Common myeloid progenitor, CD34-positive (primary cell): Measurements from ENCODE around the gene ASB3.
A peak's percentile ranks its signal among the peaks of the same experiment; 100 is the strongest.
"Not testable (repeated sequence)": the region's sequence is repeated elsewhere in the genome, so short reads cannot be mapped to it uniquely, and the experiment has no call there.

Source experiments
- CTCF ChIA-PET: fragments of 350-600 bp; sonication (Branson Sonifier 250); formaldehyde crosslinking; loops from one replicate; lab custom pipeline; 2021; ENCODE audit warnings: antibody characterized with exemption; lab: Charles Lee
- POLR2A ChIA-PET: fragments of 350-600 bp; sonication (Branson Sonifier 250); formaldehyde crosslinking; loops from one replicate; lab custom pipeline; 2021; ENCODE audit warnings: antibody characterized with exemption; lab: Charles Lee
- DNase-seq, 3 donors: peaks; one replicate each; pipeline versions ENCODE4 v3.0.0 to v3.0.0-alpha.2; 2013
- H3K27ac ChIP-seq, 2 experiments: 1 replicate in 1 of 2; 2 replicates in 1 of 2; pipeline ENCODE4 v1.7.0; 2013; ENCODE audit warnings: inconsistent platforms in 2 of 2, low read length in 2 of 2, mild to moderate bottlenecking in 2 of 2, low read depth in 1 of 2, moderate library complexity in 1 of 2; ENCODE audit not compliant: severe bottlenecking in 2 of 2, insufficient read depth in 1 of 2, poor library complexity in 1 of 2
- H3K27me3 ChIP-seq, 5 experiments: replicated peaks in 2 of 5; 1 replicate in 3 of 5; 2 replicates in 2 of 5; pipeline versions ENCODE4 v1.6.1 to v1.7.0; 2013; ENCODE audit warnings: low read length in 4 of 5, mild to moderate bottlenecking in 2 of 5, moderate library complexity in 2 of 5, inconsistent platforms in 1 of 5; ENCODE audit not compliant: insufficient read depth in 5 of 5, control insufficient read depth in 4 of 5
- H3K36me3 ChIP-seq, 4 experiments: 1 replicate in 2 of 4; 2 replicates in 2 of 4; pipeline versions ENCODE4 v1.6.1 to v1.7.0; 2013; ENCODE audit warnings: low read length in 3 of 4, control low read depth in 1 of 4, mild to moderate bottlenecking in 1 of 4; ENCODE audit not compliant: control insufficient read depth in 4 of 4, insufficient read depth in 4 of 4
- H3K4me1 ChIP-seq, 4 experiments: 1 replicate in 3 of 4; 2 replicates in 1 of 4; pipeline versions ENCODE4 v1.6.1 to v1.7.1; 2013; ENCODE audit warnings: low read length in 3 of 4, mild to moderate bottlenecking in 3 of 4, control low read depth in 1 of 4, inconsistent platforms in 1 of 4, moderate library complexity in 1 of 4; ENCODE audit not compliant: control insufficient read depth in 4 of 4, insufficient read depth in 4 of 4; ENCODE audit errors: control extremely low read depth in 1 of 4
- H3K4me3 ChIP-seq, 7 experiments: 1 replicate in 4 of 7; 2 replicates in 3 of 7; pipeline versions ENCODE4 v1.5.1 to v1.7.0; 2013; ENCODE audit warnings: mild to moderate bottlenecking in 7 of 7, low read length in 6 of 7, moderate library complexity in 6 of 7, inconsistent platforms in 2 of 7, low read depth in 2 of 7, control low read depth in 1 of 7; ENCODE audit not compliant: insufficient read depth in 4 of 7, control insufficient read depth in 1 of 7; ENCODE audit errors: extremely low read depth in 1 of 7
- H3K9me3 ChIP-seq, 5 experiments: 1 replicate in 4 of 5; 2 replicates in 1 of 5; pipeline versions ENCODE4 v1.6.1 to v1.7.1; 2013; ENCODE audit warnings: low read length in 4 of 5, mild to moderate bottlenecking in 2 of 5, inconsistent platforms in 1 of 5, low read depth in 1 of 5, moderate library complexity in 1 of 5; ENCODE audit not compliant: control insufficient read depth in 4 of 5, insufficient read depth in 2 of 5; ENCODE audit errors: control extremely low read depth in 1 of 5
- WGBS: methylation state at CpG from one replicate; pipeline ENCODE4 v1.1.5; 2013; ENCODE audit not compliant: insufficient coverage; 5-methylcytosine and 5-hydroxymethylcytosine counted together

Gene ASB3

DNA sequence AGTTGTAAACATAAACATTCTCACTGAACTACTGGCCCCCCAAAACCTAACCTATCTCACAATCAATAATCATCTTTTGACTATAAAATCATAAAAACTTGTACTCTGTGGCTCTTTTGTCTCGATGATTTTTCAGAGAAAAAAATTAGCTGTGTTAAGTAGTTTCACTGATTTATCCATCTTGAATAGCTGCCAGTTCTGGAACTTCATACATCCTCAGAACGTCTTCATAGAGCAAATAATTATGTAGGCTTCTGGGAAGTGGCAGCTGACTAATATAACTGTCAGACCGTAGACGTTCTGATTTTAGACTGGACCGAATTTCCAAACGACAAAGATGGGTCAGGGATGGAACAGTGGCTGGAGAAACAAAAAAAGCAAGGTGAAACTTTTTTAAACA lies 116.4 kb downstream of the ASB3 start:
- ChIA-PET CTCF (no interaction called here), POLR2A (no interaction called here)
- peaks cover 0 to 22% (median 7%) of the 10 kb centered on the region in 4 experiments for H3K36me3 ChIP-seq
- no peak overlapping the region for H3K27ac ChIP-seq
- WGBS: 70% methylated on average over 2 of the region's 6 CpGs
- no peaks in the 10 kb centered on the region for H3K4me1 ChIP-seq
- H3K27me3 ChIP-seq: no peaks in the 10 kb centered on the region
- no peak overlapping the region for H3K4me3 ChIP-seq
- peaks cover 0 to 5% (median 2%) of the 10 kb centered on the region in 5 experiments for H3K9me3 ChIP-seq
- DNase-seq: no peak

DNA sequence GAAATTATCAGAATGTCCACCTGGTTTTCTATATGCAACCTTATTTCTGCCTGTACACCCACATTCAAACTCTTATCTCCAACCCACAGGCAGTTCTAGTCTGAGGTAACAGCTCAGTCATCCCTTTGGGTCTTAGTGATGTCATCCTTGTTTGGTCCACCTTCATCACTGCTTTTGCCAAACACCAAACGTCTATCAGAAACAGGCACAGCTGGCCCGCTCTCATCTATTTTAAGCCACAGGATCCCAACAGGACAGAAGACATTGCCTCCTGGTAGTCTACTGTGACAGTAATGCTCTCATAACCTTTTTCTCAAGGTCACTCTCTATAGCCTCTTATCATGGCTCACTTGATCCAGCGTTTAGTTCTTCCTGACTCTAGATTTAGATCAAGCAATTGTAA lies 118.1 kb downstream of the ASB3 start:
- Histone ChIP-seq H3K36me3 (peaks cover 0 to 20% (median 6%) of the 10 kb centered on the region in 4 experiments), H3K4me3 (no peak overlapping the region), H3K27me3 (no peaks in the 10 kb centered on the region), H3K27ac (no peak overlapping the region), H3K9me3 (peaks cover 0 to 5% (median 2%) of the 10 kb centered on the region in 5 experiments), H3K4me1 (no peaks in the 10 kb centered on the region)
- ChIA-PET CTCF (no interaction called here), POLR2A (interaction anchor here (0.6 kb wide), 1 partner anchor 810 kb away, joined by 3 read pairs; no protein-coding TSS in a partner anchor)
- WGBS: 86% methylated on average over 1 of the region's 3 CpGs
- peak in 2 of 3 donors; percentile 33 to 62 for DNase-seq

DNA sequence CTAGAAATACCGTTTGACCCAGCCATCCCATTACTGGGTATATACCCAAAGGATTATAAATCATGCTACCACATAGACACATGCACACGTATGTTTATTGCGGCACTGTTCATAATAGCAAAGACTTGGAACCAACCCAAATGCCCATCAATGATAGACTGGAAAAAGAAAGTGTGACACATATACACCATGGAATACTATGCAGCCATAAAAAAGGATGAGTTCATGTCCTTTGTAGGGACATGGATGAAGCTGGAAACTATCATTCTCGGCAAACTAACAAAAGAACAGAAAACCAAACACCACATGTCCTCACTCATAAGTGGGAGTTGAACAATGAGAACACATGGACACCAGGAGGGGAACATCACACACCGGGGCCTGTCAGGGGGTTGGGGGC lies 119.6 kb downstream of the ASB3 start:
- H3K9me3 ChIP-seq, H3K4me1 ChIP-seq, H3K4me3 ChIP-seq, DNase-seq, POLR2A ChIA-PET, H3K27me3 ChIP-seq, CTCF ChIA-PET, H3K27ac ChIP-seq: not testable (repeated sequence)
- 100% methylated on average over 1 of the region's 5 CpGs for WGBS
- H3K36me3 ChIP-seq: peaks cover 0 to 20% (median 5%) of the 10 kb centered on the region in 4 experiments

DNA sequence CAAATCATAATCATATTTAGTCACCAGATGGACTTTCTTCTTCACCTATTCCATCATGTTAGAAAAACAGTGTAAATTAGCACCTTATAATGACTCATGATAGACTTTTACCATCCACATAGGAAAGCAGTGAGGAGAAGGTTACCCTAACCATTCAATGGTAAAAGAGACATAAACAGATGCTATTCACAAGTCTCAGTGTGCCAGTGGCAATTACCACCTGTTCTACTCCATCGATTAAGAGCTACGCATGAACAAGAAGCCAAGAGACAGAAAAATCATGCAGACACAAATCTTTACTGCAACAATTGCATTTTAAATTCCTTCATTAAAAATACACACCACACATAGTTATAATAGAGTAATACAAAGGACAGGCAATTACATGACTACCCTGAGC lies 125.9 kb downstream of the ASB3 start:
- Histone ChIP-seq H3K36me3 (no peaks in the 10 kb centered on the region), H3K4me1 (no peaks in the 10 kb centered on the region), H3K4me3 (no peak overlapping the region), H3K27ac (no peak overlapping the region), H3K27me3 (no peaks in the 10 kb centered on the region), H3K9me3 (no peaks in the 10 kb centered on the region)
- POLR2A ChIA-PET: no interaction called here
- no peak for DNase-seq
- CTCF ChIA-PET: no interaction called here
- no CpG with 5 or more reads among the region's 2 CpGs for whole genome bisulfite sequencing

GRCh38 chr2:53658474-53658873 lies 128.3 kb downstream of the ASB3 start:
- H3K4me3 ChIP-seq, H3K27ac ChIP-seq, POLR2A ChIA-PET, H3K27me3 ChIP-seq, H3K36me3 ChIP-seq, H3K4me1 ChIP-seq, DNase-seq, H3K9me3 ChIP-seq: not testable (repeated sequence)
- CTCF ChIA-PET: interaction anchor here (1.1 kb wide), 1 partner anchor 9 kb away, joined by 3 read pairs; no protein-coding TSS in a partner anchor
- WGBS: no CpG with 5 or more reads among the region's 4 CpGs

- ChIA-PET POLR2A (no interaction called here), CTCF (no interaction called here)
- WGBS: no CpG with 5 or more reads among the region's 1 CpG
- no peak overlapping the region for H3K4me3 ChIP-seq
- no peaks in the 10 kb centered on the region for H3K27me3 ChIP-seq
- H3K9me3 ChIP-seq: no peaks in the 10 kb centered on the region
- H3K36me3 ChIP-seq: no peaks in the 10 kb centered on the region
- no peak for DNase-seq
- H3K27ac ChIP-seq: no peak overlapping the region
- no peaks in the 10 kb centered on the region for H3K4me1 ChIP-seq
Observed at GRCh38 chr2:53655256-53655655, 131.5 kb downstream of the ASB3 start.

- no peaks in the 10 kb centered on the region for H3K36me3 ChIP-seq
- no peak overlapping the region for H3K4me3 ChIP-seq
- H3K27me3 ChIP-seq: no peaks in the 10 kb centered on the region
- no peaks in the 10 kb centered on the region for H3K9me3 ChIP-seq
- DNase-seq: no peak
- no peak overlapping the region for H3K27ac ChIP-seq
- ChIA-PET CTCF (interaction anchor here (0.9 kb wide), 1 partner anchor 17 kb away, joined by 3 read pairs; no protein-coding TSS in a partner anchor), POLR2A (no interaction called here)
- no peaks in the 10 kb centered on the region for H3K4me1 ChIP-seq
Observed at GRCh38 chr2:53654396-53654795, 132.4 kb downstream of the ASB3 start.
